ENCODE data around the gene DENND1C.

DNA sequence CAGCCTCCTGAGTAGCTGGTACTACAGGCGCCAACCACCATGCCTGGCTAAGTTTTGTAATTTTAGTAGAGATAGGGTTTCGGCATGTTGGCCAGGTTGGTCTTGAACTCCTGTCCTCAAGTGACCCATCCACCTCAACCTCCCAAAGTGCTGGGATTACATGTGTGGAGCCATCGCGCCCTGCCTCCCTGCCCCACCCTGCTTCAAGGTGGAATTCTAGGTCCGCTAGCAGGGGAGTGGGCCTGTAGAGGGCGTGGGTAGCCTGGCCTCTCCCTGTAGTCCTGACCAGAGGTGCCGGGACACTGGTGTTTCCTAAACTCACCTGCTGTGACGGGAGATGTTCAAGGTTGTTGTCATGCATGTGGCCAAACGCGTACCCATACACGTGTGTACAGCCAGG is 48.4 kb downstream of the DENND1C start:
- TF ChIP-seq POLR2A (IDR thresholded peaks at IDR 0.05) = no peak
- TF ChIP-seq, protein P1, sequence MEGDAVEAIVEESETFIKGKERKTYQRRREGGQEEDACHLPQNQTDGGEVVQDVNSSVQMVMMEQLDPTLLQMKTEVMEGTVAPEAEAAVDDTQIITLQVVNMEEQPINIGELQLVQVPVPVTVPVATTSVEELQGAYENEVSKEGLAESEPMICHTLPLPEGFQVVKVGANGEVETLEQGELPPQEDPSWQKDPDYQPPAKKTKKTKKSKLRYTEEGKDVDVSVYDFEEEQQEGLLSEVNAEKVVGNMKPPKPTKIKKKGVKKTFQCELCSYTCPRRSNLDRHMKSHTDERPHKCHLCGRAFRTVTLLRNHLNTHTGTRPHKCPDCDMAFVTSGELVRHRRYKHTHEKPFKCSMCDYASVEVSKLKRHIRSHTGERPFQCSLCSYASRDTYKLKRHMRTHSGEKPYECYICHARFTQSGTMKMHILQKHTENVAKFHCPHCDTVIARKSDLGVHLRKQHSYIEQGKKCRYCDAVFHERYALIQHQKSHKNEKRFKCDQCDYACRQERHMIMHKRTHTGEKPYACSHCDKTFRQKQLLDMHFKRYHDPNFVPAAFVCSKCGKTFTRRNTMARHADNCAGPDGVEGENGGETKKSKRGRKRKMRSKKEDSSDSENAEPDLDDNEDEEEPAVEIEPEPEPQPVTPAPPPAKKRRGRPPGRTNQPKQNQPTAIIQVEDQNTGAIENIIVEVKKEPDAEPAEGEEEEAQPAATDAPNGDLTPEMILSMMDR (IDR thresholded peaks at IDR 0.05) = no peak
